Measurements from ENCODE around the gene ING3. TPM values are rescaled to one million over a fixed set of nuclear protein-coding genes. Genes with fewer than 3 reads are reported as not detected.

ING3 gene
- polyA plus RNA-seq, 1 donor (not counting 4 experiments of a cell fraction or from before 2014, with no cell fraction given) = 9.0 TPM

DNA sequence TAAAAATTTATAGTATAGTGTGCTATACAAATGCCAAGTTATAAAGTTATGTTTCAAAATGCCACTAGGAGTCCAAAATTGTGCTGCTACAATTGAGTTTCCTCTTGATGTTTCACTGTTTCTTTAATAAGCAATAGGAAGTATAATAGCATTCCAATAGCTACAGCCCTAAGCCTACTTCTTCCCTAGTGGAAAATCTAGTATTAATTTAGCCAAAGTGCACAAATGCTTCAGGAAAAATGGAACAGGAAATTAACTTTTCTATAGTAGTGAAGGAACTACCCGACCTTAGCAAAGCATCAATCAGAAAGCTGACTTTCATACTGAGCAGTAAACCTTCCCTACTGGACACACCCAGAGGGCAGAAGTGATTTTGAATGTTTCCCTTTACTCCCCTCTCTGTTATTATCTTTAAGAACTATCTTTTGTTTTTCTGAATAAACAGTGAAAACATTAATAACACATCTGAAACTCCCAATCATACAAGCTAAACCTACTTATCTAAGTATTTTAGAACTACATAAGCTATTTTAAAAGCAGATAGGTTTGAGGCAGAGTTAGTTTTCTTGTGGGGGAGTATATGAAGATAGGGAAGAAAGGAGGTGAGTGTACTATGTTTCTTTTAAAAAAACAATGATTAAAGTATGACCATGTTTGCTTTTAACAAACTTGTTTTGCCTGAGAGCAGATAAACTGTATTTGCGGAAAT lies 51.6 kb downstream of the ING3 start:
- H3K9ac ChIP-seq (ENCODE audit: control insufficient read depth, extremely low read depth, insufficient read depth, low read length) = no peak overlapping the region

DNA sequence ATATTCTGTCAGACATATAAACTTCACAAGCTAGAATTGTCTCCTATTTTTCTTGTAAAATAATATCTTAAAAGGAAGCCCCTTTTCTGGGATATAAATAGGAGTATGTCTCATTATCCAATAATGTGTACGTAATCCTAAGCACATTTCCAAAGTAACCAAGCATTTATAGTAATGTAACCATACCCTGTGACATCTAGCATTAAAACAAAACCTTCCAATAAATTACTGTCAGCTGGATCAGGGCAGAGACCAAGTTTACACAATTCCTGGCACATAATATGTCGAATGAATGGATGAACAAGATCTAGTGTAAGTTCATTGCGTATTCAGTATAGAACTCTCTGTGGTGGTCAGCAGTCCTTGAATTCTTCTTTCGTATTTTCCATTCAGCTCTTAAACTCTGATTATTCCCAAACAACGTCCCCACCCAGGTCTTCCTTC lies 52.2 kb downstream of the ING3 start:
- no peaks in the 10 kb centered on the region for H3K4me1 ChIP-seq (ENCODE audit: control insufficient read depth, extremely low read depth, insufficient read depth, low read length)
- H3K27ac ChIP-seq (ENCODE audit: control insufficient read depth, insufficient read depth, low read length) = no peak overlapping the region
- H3K36me3 ChIP-seq (ENCODE audit: control insufficient read depth in 2 of 2, extremely low read depth in 1 of 2, insufficient read depth in 2 of 2, low read length in 2 of 2) = no peaks in the 10 kb centered on the region
- no peaks in the 10 kb centered on the region for H3K79me2 ChIP-seq (ENCODE audit: control insufficient read depth, insufficient read depth, low read length)
- DNase-seq (ENCODE audit: low read depth, low spot score) (no peak), FAIRE-seq (no peak)
- no peaks in the 10 kb centered on the region for H3K9me3 ChIP-seq (ENCODE audit: control insufficient read depth, low read depth, low read length)
- no peak overlapping the region for H2AFZ ChIP-seq (ENCODE audit: control insufficient read depth, low read length)
- no peaks in the 10 kb centered on the region for H3K27me3 ChIP-seq (ENCODE audit: control insufficient read depth, extremely low read depth, insufficient read depth, low read length)
- TF ChIP-seq EZH2 (IDR thresholded peaks at IDR 0.05; ENCODE audit: low read length) = no peak
- TF ChIP-seq, protein P1, sequence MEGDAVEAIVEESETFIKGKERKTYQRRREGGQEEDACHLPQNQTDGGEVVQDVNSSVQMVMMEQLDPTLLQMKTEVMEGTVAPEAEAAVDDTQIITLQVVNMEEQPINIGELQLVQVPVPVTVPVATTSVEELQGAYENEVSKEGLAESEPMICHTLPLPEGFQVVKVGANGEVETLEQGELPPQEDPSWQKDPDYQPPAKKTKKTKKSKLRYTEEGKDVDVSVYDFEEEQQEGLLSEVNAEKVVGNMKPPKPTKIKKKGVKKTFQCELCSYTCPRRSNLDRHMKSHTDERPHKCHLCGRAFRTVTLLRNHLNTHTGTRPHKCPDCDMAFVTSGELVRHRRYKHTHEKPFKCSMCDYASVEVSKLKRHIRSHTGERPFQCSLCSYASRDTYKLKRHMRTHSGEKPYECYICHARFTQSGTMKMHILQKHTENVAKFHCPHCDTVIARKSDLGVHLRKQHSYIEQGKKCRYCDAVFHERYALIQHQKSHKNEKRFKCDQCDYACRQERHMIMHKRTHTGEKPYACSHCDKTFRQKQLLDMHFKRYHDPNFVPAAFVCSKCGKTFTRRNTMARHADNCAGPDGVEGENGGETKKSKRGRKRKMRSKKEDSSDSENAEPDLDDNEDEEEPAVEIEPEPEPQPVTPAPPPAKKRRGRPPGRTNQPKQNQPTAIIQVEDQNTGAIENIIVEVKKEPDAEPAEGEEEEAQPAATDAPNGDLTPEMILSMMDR (optimal IDR thresholded peaks at IDR 0.05 in 1 of 3, IDR thresholded peaks at IDR 0.05 in 1 of 3, conservative IDR thresholded peaks at IDR 0.05 in 1 of 3; ENCODE audit: extremely low read depth in 1 of 3, insufficient read depth in 2 of 3, low read length in 3 of 3) = no peak
- dilution Hi-C loops (cut with MboI; ENCODE audit: extremely low pct_ligation_motif_present, low sequenced_read_pairs) = no loop called here
- no peak overlapping the region for H3K9ac ChIP-seq (ENCODE audit: control insufficient read depth, extremely low read depth, insufficient read depth, low read length)
- no peaks in the 10 kb centered on the region for H4K20me1 ChIP-seq (ENCODE audit: control insufficient read depth, extremely low read depth, insufficient read depth, low read length)
- H3K9me1 ChIP-seq (ENCODE audit: control insufficient read depth, extremely low read depth, insufficient read depth, low read length) = no peaks in the 10 kb centered on the region
- no peak overlapping the region for H3K4me3 ChIP-seq (ENCODE audit: control insufficient read depth in 2 of 3, extremely low read depth in 1 of 3, insufficient read depth in 2 of 3, low read depth in 1 of 3, low read length in 3 of 3)
- H3K4me2 ChIP-seq (ENCODE audit: control insufficient read depth, extremely low read depth, insufficient read depth, low read depth, low read length) = no peak overlapping the region

More for the DNA sequence above, 51.6 kb downstream of the ING3 start:
- Histone ChIP-seq H3K4me2 (ENCODE audit: control insufficient read depth, extremely low read depth, insufficient read depth, low read depth, low read length) (no peak overlapping the region), H4K20me1 (ENCODE audit: control insufficient read depth, extremely low read depth, insufficient read depth, low read length) (no peaks in the 10 kb centered on the region), H3K27ac (ENCODE audit: control insufficient read depth, insufficient read depth, low read length) (no peak overlapping the region), H3K27me3 (ENCODE audit: control insufficient read depth, extremely low read depth, insufficient read depth, low read length) (no peaks in the 10 kb centered on the region), H3K4me3 (ENCODE audit: control insufficient read depth in 2 of 3, extremely low read depth in 1 of 3, insufficient read depth in 2 of 3, low read depth in 1 of 3, low read length in 3 of 3) (no peak overlapping the region), H3K9me1 (ENCODE audit: control insufficient read depth, extremely low read depth, insufficient read depth, low read length) (no peaks in the 10 kb centered on the region), H2AFZ (ENCODE audit: control insufficient read depth, low read length) (no peak overlapping the region), H3K79me2 (ENCODE audit: control insufficient read depth, insufficient read depth, low read length) (no peaks in the 10 kb centered on the region), H3K9me3 (ENCODE audit: control insufficient read depth, low read depth, low read length) (no peaks in the 10 kb centered on the region), H3K36me3 (ENCODE audit: control insufficient read depth in 2 of 2, extremely low read depth in 1 of 2, insufficient read depth in 2 of 2, low read length in 2 of 2) (no peaks in the 10 kb centered on the region), H3K4me1 (ENCODE audit: control insufficient read depth, extremely low read depth, insufficient read depth, low read length) (no peaks in the 10 kb centered on the region)
- DNase-seq (ENCODE audit: low read depth, low spot score) (no peak), FAIRE-seq (no peak)
- dilution Hi-C loops (cut with MboI; ENCODE audit: extremely low pct_ligation_motif_present, low sequenced_read_pairs) = no loop called here
- no peak for TF ChIP-seq EZH2 (IDR thresholded peaks at IDR 0.05; ENCODE audit: low read length)
- TF ChIP-seq, protein P1 (optimal IDR thresholded peaks at IDR 0.05 in 1 of 3, IDR thresholded peaks at IDR 0.05 in 1 of 3, conservative IDR thresholded peaks at IDR 0.05 in 1 of 3; ENCODE audit: extremely low read depth in 1 of 3, insufficient read depth in 2 of 3, low read length in 3 of 3) = no peak

Measured in keratinocyte (primary cell).